ENCODE measurements around the gene NEAT1. TPM values are rescaled to one million over a fixed set of nuclear protein-coding genes. Genes with fewer than 3 reads are reported as not detected.

Gene NEAT1
- total RNA-seq, 1 donor from 2014 or later: 64.8 TPM

DNA sequence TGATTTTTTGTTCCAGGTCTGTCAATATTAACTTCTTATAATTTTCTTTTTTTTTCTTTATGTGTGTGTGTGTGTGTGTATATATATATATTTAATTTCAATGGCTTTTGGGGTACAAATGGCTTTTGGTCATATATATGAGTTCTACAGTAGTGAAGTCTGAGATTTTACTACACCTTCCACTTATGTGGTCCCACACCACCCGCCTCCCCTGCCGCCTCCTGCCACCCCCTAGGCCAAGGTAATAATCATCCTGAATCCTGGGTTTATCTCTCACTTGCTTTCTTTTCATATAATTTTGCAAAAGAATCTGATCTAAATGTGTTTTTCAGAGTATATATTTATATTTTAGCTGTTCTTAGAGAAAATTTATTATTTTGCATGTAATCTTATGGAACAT lies 11.1 kb downstream of the NEAT1 start:
- DNase-seq (ENCODE audit: low read depth, low spot score): no peak

DNA sequence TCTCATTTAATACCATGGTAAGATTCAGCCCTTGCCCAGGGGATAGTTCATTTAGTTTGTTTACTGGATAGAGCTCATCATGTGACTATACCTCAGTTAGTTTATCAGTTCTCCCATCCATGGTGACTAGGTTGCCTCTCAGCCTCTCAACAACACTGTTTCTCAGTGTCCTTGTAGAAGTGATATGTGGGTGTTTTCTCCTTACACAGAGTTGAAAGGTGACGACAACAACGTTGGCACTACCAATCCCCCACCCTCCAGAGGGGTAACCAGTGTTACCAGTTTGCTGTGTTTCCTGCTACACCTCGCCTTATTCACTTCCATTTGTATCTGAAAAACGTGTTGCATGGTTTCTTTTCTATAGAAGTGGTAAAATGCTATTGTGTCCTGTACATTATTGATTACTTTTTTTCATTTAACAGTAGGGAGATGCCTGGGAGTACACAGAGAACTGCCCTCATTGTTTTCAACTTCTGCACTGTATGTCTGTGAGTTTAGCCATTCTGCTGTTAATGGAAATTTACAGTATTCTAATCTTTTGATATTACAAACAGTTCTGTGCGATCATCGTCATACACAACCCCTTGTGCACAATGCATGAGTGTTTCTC lies 11.6 kb downstream of the NEAT1 start:
- DNase-seq (ENCODE audit: low read depth, low spot score): no peak

GRCh38 chr11:65434667-65435410 lies 12.2 kb downstream of the NEAT1 start:
- DNase-seq (ENCODE audit: low read depth, low spot score): no peak

- no peak for DNase-seq (ENCODE audit: low read depth, low spot score)
Observed at GRCh38 chr11:65435411-65435931, 12.9 kb downstream of the NEAT1 start.

DNA sequence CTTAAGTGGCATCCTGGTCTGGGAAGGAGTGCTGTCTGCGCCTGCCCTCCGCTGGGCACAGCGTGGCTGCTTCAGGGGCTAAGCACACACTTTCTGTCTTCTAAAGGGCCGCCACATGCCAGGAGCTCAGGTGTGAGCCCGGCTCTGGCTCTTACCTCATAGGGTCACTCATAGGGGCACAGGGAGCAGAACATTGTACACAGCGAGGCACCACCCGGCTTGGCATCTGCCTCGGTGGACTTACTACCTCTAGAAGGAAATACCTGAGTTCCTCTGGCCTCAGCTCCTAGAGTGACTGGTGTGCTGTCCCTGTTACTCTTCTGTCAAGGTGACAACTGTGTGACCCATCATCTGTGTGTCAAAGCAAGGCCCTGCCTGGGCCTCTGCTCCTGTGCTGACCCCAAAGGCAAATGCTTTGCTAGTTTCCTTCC lies 13.4 kb downstream of the NEAT1 start:
- no peak for DNase-seq (ENCODE audit: low read depth, low spot score)

DNA sequence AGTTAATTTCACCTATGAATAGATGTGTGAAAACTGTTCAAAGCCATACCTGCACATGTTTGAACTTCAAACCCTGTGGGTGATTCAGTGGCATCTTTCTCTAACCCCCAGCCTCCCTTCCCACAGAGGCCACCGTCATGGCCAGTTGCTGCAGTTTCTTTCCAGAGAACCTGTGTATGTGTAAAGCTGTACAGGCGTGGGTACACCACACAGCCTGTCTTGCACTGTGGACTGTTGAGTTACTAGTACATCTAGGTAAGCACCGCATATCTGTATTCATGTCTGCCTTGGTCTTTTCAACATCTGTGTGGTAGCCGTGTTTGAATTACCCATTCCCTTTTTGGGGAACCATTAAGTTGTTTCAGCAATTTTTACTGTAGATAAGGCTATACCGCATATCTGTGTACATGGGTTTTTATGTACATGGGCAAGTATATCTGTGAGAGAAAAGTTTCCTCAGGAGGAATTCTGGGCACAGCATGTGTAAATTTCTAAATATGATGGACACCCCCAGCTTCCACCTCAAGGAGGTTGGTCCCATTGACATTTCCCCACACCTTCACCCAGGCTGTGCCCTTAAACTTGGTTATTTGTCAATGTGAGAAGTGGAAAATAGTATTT lies 13.9 kb downstream of the NEAT1 start:
- no peak for DNase-seq (ENCODE audit: low read depth, low spot score)

DNA sequence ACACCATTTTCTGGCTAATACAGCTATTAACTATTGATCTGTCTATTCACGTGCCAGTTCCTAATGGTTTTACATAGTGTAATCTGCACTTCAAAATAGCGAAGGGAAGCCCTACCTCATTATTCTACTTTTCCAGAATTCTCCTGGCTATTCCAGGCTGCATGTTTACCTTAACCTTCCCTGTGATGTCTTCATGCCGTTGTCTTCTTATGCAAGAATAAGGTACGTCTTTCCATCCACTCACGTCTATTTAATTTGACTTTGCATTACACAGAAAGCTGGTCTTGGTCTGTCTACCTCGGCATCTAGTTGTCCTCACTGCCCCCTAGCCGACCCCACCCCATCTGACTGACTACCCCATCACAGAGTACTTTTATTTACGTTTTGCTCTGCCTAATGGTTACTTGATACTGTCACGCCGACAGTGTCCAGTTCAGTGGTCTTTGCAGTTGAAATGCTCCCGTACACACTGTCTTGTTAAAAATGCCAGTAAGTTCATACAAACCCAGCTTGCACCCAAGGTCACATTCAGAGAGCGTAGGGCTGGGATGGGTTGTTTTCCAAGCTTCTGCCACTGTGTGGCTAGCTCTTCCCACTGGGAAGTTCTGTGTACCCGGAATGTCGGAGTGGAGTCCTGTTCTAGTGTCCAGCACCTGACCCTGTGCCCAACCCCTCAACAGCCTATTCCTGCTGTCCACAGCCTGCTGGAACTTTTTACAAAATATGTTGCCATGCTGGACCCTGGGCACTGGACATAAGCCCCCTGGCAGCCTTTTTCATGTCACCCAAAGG lies 15.0 kb downstream of the NEAT1 start:
- DNase-seq (ENCODE audit: low read depth, low spot score): no peak

DNA sequence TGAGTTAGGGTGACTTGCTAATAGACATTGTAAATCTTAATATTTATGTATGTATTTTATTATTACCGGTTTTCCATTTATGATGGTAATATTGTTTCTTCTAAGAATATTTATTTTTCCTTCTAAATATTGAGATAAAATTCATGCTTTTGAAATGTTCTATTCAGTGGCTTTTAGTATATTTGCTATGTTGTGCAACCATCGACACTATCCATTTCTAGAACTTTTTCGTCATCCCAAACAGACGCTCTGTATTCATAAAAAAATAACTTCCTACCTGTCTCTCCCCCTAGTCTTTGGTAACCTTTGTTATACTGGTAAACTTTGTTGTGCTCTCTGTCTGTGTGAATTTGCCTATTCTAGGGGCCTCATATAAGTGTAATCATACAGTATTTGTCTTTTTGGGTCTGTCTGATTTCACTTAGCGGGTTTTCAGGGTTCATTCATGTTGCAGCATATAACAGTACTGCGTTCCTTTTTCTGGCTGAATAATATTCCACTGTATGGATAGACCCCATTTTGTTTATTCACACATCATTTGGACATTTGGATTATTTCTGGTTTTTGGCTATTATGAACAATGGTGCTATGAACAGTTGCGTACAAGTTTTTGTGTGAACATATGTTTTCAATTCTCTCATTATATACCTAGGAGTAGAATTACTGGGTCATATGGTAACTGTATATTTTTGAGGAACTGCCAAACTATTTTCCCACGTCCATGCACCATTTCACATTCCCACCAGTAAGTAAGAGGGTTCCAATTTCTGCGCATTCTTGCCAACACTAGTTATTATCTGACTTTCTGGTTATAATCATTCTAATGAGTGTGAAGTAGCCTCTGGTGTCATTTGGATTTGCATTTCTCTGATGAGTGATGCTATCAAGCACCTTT lies 15.9 kb downstream of the NEAT1 start:
- no peak for DNase-seq (ENCODE audit: low read depth, low spot score)

GRCh38 chr11:65439331-65440181 lies 17.0 kb downstream of the NEAT1 start:
- DNase-seq (ENCODE audit: low read depth, low spot score): no peak

GRCh38 chr11:65440831-65441499 lies 18.4 kb downstream of the NEAT1 start:
- no peak for DNase-seq (ENCODE audit: low read depth, low spot score)

DNA sequence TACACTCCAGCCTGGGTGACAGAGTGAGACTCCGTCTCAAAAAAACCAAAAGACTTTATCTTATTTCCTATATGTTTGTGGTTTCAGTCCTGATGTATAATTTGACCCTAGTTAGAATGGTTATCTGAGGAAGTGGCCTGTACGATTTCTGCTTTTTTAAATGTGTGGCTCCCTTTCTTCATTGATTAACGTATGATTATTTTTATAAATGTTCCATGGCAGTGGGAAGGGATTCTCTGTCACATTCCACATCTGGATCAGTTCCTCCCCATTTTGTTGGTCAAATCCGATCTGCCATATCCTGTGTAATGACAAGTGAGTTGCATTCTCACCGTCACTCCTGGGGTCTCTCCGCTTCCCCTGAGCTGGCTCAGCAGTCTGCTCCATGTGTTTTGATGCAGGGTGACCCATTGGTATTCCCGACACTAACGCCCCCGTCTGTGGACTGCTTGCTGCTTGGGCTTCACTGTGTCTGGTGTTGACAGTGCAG lies 20.3 kb downstream of the NEAT1 start:
- DNase-seq (ENCODE audit: low read depth, low spot score): no peak

- DNase-seq (ENCODE audit: low read depth, low spot score): no peak
Observed at GRCh38 chr11:65444314-65445051, 21.9 kb downstream of the NEAT1 start.

DNA sequence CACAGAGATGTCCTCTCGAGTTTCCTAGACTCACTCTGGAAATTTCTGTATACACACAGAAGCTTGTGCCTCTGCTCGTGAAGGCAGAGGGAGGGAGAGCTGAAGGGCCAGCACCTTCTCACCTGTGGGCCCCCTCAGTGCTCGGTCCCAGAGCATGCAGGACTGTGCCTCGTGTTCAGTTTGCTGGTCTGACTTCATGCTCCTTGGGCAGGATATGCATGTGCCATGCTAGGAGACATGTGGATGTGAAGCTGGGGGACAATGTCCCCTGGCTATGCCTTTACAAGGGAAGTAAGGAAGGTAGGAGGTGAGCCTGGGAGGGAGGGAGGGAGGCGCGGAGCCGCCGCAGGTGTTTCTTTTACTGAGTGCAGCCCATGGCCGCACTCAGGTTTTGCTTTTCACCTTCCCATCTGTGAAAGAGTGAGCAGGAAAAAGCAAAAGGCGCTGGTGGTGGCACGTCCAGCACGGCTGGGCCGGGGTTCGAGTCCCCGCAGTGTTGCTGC lies 22.6 kb downstream of the NEAT1 start:
- DNase-seq (ENCODE audit: low read depth, low spot score): no peak

GRCh38 chr11:65445604-65446445 lies 23.2 kb downstream of the NEAT1 start:
- DNase-seq (ENCODE audit: low read depth, low spot score): no peak

GRCh38 chr11:65446446-65447277 lies 24.1 kb downstream of the NEAT1 start:
- no peak for DNase-seq (ENCODE audit: low read depth, low spot score)

DNA sequence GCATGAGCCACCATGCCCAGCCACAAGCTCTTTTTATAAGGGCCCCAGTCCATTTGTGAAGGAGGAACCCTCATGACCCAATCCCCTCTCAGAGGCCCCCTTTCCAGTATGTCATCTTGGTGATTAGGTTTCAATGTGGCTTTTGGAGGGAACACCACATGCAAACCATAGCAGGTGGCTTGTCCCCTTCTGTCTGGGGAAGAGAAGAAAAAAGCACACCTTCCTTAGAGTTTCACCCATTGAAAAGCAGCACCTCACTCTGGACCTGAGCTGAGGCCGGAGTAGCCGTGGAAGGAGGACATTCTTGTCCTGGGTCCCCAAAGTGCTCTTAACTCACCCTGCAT lies 25.4 kb downstream of the NEAT1 start:
- DNase-seq (ENCODE audit: low read depth, low spot score): no peak
